NOMO-1 (cell line): ENCODE results near the gene GRID1.
"Not testable (repeated sequence)": the region's sequence is repeated elsewhere in the genome, so short reads cannot be mapped to it uniquely, and the experiment has no call there.

Source experiments
- DNase-seq, 2 experiments: peaks; one replicate each; lab custom pipeline; 2025; ENCODE audit not compliant: unreplicated experiment in 2 of 2; lab: John Stamatoyannopoulos, UW

Gene GRID1

DNA sequence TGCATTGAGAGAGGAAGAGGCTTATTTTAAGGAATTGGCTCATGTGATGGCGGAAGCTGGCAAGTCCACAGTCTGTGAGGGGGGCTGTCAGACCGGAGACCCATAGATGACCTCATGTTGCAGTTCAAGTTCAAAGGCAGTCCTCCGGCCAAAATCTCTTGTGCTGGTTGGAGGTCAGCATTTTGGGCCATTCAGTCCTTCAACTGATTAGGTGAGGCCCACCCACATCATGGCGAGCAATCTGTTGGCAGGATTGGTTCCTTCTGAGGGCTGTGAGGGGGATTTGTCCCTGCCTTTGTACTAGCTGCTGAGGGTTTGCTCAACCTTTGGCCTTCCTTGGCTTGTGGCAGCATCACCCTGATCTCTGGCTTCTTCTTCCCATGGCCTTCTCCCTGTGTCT, 290.1 kb downstream of the GRID1 start:
- not testable (repeated sequence) for DNase-seq

- no peak for DNase-seq
Measured at GRCh38 chr10:86075512-86075911, 291.1 kb downstream of the GRID1 start.

DNA sequence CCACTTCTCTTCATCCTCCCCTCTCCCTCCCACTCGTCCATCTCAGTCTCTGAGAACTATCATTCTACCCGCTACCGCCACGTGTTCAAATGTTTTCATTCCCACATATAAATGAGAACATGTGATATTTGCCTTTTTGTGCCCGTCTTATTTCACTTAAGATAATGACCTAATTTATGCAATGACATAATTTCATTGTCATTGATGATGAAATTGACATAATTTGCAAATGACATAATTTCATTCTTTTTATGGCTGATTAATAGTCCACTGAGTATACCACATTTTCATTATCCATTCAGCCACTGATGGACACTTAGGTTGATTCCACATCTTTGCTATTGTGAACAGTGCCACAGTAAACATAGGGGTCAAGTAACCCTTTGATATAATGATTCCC, 292.3 kb downstream of the GRID1 start:
- DNase-seq = no peak

GRCh38 chr10:86073199-86073977, 293.2 kb downstream of the GRID1 start:
- no peak for DNase-seq

GRCh38 chr10:86072413-86072812, 294.2 kb downstream of the GRID1 start:
- DNase-seq = no peak

DNA sequence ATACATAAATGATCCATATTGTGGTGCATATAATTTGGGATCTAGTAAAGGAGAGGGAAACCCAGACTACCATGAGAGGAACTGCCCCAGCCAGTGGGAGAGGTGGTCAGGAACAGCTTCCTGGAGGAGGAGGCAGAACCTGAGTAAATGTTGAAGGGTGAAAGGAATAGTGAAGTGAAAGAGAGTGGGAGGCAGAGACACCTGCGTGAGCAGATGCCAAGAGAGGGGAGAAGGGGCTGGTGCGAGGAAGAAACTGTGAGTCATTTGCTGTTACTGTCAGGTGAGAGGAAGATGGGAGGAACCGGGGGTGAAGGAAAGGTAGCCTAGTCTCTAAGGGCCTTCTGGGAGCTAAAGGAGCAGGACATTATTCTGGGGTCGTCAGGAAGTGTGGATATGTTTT, 294.8 kb downstream of the GRID1 start:
- no peak for DNase-seq

- no peak for DNase-seq
Measured at GRCh38 chr10:86071145-86071544, 295.4 kb downstream of the GRID1 start.

DNA sequence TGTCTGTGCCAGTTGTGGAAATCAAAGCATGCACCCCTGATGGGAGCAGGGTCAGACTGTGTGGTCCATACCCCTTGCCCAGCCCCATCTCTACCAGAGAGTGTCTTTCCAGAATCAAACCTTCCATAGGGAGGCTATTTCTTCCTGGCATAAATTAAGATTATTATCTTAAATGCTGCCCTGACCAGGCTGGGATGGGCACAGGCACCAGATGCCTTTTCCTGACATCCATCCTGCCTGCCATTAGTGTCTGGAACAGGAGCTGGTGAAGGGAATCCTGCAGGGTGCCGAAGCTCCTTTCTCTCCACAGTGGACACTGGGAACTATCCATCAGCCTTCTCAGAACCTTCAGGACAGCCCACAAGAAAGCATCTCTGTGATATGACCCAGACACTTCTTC, 296.3 kb downstream of the GRID1 start:
- DNase-seq = no peak

- DNase-seq = no peak
Measured at GRCh38 chr10:86068231-86069054, 298.2 kb downstream of the GRID1 start.

DNA sequence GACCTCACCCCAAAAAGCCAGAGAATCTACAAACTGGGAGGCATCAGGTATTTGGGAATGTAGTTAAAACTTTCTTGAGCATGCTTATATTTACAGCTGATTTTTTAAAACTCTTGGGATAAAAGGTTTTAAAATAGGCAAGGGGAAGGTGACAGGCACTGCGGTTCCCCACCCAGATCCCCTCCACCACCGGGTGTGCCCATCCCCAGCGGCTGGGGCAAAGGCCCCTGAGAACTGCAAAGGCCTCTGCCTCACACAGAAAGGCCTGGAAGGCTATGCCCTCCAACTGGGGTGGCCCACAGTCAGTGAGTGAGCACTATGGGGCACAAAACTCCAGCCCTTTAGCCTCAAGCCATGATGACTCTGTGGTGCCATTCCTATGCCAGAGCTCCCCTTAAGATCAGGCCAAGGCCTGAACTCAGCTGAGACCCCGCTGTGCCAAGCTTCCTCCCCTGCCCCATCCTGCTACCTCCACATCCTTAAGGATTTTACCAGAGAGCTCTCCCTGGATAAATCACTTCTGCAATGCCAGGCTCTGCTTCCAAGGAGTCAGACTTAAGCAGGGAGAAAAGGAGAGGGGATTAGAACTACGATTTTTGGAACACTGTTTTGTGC, 299.1 kb downstream of the GRID1 start:
- no peak for DNase-seq

DNA sequence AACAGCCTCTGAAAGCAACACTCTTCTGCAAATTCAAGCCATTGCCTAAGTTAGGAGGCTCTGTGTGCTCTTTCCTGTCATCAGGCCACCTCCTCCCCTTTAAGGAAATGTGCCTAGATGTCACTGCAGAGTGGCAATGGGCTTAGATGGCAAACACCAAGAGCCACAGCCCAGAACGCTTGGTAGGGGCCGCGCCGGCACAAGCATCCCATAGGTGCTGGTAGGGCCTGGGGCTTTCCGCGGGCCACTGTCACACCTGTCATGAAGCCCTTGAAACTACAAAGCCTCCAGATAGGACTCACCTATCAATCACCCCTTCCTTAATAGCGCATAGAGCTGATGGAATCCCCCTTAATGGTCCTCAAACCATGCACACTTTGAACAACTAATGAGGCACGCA, 299.9 kb downstream of the GRID1 start:
- DNase-seq = no peak

GRCh38 chr10:86065711-86066251, 300.8 kb downstream of the GRID1 start:
- no peak for DNase-seq

GRCh38 chr10:86064931-86065662, 301.5 kb downstream of the GRID1 start:
- no peak for DNase-seq

DNA sequence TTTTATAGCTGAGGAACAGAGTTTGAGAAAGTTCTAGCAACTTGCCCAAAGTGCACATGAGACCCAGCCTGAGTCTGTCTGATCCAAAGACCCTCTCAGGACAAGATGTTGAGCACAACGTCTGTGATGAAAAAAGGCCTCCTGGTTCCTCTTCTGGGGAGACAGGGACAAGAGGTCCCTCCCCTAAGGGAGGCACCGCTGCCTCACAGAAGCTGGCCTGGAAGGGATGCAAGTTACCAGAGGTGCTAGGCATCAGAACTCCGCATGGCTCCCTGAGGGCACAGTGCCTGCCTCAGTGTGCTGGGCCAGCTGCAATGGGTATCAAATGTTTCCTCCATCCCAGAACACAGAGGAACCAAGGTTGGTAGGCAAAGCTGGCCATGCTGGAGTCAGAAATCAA, 302.4 kb downstream of the GRID1 start:
- DNase-seq = no peak

- DNase-seq = no peak
Measured at GRCh38 chr10:86063341-86063740, 303.3 kb downstream of the GRID1 start.

- no peak for DNase-seq
Measured at GRCh38 chr10:86062647-86063145, 303.9 kb downstream of the GRID1 start.

DNA sequence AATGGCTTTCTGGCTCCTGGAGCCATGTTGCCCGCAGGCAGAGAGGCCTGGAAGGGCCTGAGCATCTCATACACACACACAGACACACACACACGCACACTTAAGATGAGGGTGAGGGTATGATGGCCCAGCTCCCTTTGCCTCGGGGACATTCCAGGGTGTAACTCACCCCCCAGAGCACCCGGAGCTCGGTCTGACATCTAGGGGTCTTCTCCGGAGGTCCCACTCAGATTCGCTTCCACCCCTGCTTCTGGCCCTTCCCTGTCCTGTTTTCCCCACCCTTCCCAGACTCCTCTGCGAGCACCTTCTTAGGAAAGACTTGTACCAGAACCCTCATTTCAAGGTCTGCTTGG, 304.4 kb downstream of the GRID1 start:
- no peak for DNase-seq

DNA sequence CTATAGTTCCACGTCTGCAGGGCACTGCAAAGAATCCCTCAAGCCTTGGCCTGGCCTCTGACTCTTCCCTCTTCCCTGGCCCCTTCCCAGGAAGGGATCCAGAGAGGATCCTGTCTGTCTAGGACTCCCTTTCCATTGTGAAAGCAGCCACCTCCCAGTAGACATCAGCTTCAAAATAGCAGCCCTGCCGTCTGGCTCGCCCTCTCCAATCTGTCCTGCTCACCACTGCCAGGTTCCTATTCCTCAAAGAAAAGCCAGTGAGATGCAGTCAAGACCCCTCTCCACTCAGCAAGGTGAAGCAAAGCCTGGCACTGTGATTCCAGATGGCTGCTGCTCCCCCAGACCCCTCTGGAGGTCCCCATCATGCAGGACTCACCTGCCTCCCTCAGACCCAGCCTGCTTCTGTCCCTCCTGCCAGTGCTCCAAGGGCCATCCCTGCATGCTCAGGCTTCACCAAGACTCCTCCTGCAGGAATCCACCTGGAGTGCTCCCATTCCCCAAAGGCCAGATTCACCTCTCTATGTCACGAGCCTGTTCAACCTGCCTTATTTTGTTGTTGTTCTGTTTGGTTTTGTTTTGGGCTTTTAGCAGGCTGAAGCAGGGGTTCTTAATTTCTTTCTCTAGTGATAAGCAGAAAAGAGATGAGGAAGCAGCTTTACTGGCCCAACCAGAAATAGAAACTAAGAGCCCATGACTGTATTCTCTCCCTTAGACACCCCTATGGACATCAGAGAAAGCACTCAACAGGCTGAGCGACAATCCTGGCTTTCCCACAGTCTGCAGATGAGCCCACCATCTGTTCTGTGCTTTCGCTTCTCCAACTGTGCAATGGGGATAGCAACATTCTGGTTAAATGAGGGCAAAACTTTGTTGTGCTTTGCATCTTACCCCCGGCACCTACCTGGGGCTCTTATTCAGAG, 305.1 kb downstream of the GRID1 start:
- no peak for DNase-seq

DNA sequence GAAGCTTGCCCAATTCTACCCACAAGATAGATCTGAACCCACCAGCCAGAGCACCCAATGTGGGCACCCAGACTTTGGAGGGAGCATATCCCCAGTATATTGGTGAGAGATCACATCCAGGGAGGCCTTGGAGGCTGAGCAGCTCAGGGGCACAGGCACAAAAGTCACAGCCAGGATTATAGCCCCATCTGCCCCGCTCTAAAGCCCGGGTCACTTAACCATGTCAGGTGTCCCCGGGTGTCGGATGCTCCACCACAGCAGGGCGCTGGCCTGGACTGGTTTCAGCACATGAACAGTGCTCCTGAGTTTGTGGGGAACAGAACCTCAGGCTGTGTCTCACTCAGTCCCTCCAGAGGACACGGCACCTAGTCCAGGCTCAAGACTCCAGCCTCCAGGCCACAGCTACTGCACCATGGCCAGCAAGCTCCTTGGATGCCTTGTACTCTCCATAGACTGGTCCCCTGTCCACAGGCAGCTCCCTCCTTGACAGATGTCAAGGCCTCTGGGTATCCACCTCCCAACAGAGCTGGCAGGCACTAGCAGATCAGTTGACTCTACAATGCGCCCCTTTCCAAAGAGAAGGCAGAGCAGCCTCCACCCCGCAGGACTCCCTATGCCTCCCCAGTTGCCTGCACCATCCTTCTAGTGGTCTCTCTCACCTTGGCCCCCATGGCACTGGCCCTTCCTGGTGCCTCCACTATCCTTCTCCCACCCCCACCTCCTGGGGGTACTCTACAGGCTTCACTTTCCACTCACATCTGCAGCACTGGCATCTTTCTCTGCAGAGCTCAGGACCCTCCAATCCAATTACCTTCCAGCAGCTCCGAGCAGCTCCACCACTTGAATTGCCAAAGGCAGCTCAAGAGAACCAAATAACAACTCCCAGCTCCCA, 306.0 kb downstream of the GRID1 start:
- no peak for DNase-seq
